Adipose tissue (tissue), 3 donors: ENCODE results near the gene LGSN. TPM values are rescaled to one million over a fixed set of nuclear protein-coding genes. Genes with fewer than 3 reads are reported as not detected.
"Not testable (repeated sequence)": the region's sequence is repeated elsewhere in the genome, so short reads cannot be mapped to it uniquely, and the experiment has no call there.

Experiments
- H3K27ac ChIP-seq: one replicate; pipeline ENCODE4 v1.5.1; 2013; ENCODE audit warnings: low read depth, low read length
- WGBS, 3 donors: extraction: QIAGEN DNeasy Blood & Tissue Kit; methylation state at CpG; one replicate each; pipeline ENCODE4 v1.1.7; 2013; 5-methylcytosine and 5-hydroxymethylcytosine counted together
- polyA plus RNA-seq, 3 donors: library from polyadenylated mRNA; stranded (reverse); fragments of 200-250 nt; gene quantifications; one replicate each; pipeline ENCODE4 v1.2.3, GENCODE V29; 2013
- donor health status: healthy with polysubstance abuse.
- donor health status: Bipolar disorder and iron deficiency.
- donor health status: healthy.

Gene LGSN
- polyA plus RNA-seq, 3 donors: 0.01 TPM; not detected in 2

DNA sequence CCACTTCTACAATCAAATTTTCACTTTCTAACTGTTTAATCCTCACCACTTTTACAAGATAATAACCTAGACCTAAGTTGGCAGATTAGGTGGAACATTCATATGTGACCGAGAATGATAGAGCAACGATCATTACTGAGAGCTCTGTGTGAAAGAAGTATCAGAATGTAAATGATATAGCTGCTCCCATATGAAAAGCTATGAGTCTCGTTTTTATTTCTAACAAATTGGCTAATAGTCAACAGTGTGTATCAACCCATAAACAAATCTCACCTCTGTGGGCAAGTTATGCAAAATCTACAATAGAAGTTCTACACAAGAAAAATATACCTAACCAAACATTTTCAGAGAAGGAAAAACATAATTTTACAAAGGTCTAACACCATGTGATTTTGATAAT is 3.7 kb downstream of the LGSN start:
- 76 to 81% (median 77%) methylated on average over 3 of the region's 3 CpGs for WGBS, 3 donors
- no peak overlapping the region for H3K27ac ChIP-seq

GRCh38 chr6:63313111-63313510 is 6.7 kb downstream of the LGSN start:
- no peak overlapping the region for H3K27ac ChIP-seq
- 89 to 94% (median 92%) methylated on average over 2 of the region's 2 CpGs for WGBS, 3 donors

DNA sequence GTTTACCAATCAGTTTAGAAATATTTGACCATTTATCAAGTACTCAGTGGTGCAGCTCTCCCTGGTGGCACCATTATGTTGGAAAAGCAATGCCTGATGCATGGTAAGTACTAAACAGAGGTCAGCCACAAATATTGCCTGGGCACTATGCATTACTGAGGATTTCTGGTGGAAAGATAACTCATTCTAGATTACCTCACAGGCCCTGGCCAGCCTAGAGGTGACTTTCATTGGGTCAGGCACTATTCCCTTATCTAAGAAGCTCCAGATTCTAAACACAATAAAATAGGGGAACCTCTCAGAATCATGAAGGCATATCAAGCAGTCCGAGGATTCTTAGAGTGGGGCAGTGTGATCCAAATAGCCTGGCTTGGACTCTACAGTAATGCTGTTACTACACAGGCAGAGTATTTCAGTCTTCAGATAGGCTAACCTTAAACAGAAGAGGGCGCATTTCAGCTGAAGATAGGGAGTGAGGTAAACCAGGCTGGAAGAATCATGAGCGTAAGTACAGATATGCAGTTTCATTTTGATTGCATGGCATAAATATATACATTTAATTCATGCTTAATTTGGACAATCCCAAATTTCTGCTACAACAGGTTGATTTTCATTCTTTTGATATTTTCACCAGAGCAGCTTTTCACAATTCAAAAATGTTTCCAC is 12.1 kb downstream of the LGSN start:
- WGBS, 3 donors: 51 to 88% (median 61%) methylated on average over 3 of the region's 3 CpGs
- H3K27ac ChIP-seq: no peak overlapping the region

DNA sequence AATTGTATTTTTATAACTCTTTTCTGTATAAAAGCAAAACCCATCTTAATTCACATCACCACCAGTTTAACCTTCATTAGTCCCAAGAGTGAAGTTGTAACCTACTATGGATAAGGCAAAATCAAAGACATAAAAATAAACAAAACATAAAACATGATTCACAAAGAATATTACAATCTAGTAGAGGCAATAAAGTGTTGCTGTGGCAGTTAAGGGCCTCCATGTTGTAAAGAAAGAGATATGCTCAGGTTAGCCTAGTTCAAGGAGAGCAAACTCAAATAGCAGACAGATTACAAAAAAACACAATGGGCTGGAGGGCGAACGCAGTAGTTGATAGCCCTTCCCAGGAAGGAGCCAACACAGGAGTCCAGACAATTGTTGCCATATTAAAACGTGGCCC is 13.4 kb downstream of the LGSN start:
- WGBS, 3 donors: 50 to 88% (median 77%) methylated on average over 3 of the region's 3 CpGs
- H3K27ac ChIP-seq: no peak overlapping the region

GRCh38 chr6:63305277-63305676 is 14.5 kb downstream of the LGSN start:
- H3K27ac ChIP-seq: no peak overlapping the region
- 66 to 78% (median 70%) methylated on average over 2 of the region's 2 CpGs for WGBS, 3 donors

GRCh38 chr6:63303476-63303875 is 16.3 kb downstream of the LGSN start:
- H3K27ac ChIP-seq: no peak overlapping the region

DNA sequence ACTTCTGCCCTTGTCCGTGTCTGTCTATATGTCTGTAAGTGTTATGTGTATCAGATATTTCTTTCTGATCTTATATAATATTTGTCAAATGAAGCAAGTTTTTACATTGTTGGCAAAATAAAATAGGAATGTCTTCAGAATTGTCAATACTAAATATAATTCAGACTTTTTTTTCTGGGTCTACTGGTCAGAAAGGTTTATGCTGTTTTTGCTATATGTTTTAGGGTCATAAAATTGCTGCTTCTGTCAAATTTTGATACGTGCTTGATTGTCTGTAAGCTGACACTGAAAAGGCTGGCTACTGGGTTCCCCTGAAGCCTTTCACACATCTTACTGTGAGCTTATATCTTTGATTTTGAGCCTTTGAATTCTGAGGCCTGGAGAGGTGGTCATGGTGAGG is 20.1 kb downstream of the LGSN start:
- H3K27ac ChIP-seq: no peak overlapping the region
- 88 to 94% (median 88%) methylated on average over 2 of the region's 2 CpGs for WGBS, 3 donors

DNA sequence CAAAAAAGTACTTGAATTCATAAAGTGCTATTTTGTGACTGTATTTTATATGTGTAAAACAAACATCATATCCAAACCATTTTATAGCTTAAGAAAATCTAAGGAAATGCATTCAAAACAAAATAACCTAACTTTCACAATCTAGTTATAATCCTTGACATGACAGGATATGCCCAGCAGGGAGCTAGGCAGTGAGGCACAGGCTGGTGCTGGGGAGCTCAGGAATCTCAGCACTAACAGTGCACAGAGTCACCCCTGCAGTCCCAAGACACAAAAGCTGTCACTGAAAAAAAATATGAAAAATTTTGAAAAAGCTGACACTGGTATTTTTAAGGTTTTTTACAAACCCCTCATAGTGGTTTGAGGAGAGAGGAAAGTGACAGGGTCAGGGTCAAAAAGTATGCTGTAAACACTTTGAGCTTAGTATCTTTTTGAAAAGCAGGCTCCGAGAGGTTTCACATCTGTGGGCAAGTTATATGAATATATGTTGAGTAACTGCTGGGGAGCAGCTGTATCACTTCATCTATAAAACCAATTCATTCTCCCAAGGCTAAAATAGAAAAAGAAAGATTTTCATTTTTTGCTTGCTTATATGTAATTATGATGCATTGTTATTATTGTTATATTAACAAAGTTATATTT is 24.1 kb downstream of the LGSN start:
- 51 to 64% (median 63%) methylated on average over 1 of the region's 1 CpG for WGBS, 3 donors

DNA sequence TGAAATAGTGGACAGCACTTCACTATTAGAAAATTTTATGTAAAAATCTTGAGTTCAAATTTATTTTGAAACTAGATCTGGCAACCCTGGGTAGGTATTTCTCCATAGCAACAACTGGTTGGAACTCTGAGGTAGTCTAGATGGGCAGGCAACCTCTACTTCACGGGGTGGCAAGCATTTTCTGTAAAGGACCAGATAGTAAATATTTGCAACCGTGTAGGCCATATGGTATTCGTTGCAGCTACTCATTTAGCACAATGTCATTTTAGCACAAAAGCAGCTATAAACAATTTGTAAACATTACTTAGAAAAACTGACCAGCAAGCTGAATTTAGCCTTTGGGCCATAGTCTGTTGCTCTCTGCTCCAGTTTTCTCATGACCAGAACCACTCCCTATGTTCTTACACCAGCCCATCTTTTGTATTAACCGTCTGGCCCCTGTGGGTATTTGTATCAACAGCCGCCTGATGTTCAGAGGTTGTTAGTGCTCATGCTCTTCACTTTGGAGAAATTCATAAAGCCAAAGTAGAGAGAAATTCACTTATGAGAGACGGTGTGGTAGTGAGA is 29.2 kb downstream of the LGSN start:
- 78 to 88% (median 84%) methylated on average over 6 of the region's 6 CpGs for WGBS, 3 donors
- H3K27ac ChIP-seq: no peak overlapping the region

More for the DNA sequence above, 24.1 kb downstream of the LGSN start:
- no peak overlapping the region for H3K27ac ChIP-seq

- H3K27ac ChIP-seq: no peak overlapping the region
- WGBS, 3 donors: 88 to 92% (median 89%) methylated on average over 4 of the region's 4 CpGs
These were observed 30.4 kb downstream of the LGSN start for GRCh38 chr6:63289269-63289872.

GRCh38 chr6:63280639-63281180 is 39.1 kb downstream of the LGSN start:
- no peak overlapping the region for H3K27ac ChIP-seq
- WGBS, 3 donors: 60 to 75% (median 74%) methylated on average over 3 of the region's 3 CpGs

DNA sequence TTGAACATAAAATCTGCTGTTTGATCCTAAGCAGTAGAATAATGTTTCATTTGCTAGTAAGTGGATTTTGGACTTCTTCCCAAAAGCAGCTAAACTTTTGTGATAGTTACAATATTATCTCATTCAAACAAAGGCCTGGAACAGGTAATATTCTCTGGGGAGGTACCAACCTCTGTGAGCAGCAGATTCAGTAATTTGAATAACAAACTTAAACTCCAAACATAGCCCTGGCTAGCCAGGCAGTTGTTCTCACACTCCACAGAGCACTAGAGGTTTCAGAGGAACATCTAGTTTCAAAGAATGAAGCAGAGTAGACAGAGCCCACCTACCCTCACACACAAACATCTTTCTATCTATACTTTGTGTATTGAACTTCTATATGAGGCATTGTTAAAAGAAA is 40.9 kb downstream of the LGSN start:
- H3K27ac ChIP-seq: no peak overlapping the region

DNA sequence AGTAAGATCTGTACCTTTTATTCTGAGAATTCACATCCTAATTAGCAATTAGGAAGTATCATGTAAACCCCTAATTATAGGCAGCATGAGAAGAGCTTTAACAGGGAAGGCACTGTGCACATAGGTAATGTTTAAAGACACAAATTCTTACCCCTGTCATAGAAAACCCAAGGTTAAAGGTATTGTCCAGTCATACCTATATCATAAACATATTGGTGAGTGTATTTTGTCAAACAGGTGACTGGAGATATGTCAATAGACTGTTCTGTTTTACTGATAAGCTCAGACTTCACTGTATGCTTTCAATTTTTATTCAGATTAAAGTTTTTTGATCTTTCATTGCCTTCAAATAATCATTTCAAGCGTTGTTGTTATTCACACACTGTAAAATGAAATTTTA is 43.8 kb downstream of the LGSN start:
- WGBS, 3 donors: 19 to 69% (median 66%) methylated on average over 1 of the region's 1 CpG
- H3K27ac ChIP-seq: no peak overlapping the region

DNA sequence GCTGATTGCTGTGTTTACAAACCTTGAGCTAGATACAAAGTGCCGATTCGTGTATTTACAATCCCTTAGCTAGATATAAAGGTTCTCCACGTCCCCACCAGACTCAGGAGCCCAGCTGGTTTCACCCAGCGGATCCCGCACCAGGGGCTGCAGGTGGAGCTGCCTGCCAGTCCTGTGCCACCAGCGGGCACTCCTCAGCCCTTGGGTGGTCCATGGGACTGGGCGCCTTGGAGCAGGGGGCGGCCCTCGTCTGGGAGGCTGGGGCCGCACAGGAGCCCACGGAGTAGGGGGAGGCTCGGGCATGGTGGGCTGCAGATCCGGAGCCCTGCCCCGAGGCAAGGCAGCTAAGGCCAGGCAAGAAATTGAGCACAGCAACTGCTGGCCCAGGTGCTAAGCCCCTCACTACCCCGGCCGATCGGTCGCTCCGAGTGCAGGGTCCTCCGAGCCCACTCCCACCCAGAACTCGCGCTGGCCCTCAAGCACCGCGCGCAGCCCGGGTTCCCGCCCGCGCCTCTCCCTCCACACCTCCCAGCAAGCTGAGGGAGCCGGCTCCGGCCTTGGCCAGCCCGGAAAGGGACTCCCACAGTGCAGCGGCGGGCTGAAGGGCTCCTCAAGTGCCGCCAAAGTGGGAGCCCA is 44.9 kb downstream of the LGSN start:
- H3K27ac ChIP-seq: not testable (repeated sequence)
- 92 to 94% (median 94%) methylated on average over 28 to 35 of the region's 35 CpGs for WGBS, 3 donors

DNA sequence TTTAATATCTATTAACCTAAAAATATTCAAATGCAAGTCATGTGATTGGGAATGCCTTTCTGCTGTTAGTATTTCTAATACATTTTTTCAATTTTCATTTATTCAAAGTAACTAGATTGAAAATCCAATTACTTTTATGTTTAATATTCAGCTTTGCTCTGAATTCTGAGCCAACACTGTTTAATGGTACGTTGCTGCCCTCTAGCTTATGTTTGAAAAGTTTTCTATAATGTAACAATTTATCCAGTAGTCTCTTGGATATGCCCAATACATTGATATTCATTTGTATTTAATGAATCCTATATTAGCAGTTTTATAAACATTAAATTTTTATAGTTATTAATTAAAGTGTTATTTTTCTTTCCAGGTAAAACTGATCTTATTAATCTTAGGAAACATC is 47.4 kb downstream of the LGSN start:
- 3 to 5% (median 5%) methylated on average over 1 of the region's 1 CpG for WGBS, 3 donors

DNA sequence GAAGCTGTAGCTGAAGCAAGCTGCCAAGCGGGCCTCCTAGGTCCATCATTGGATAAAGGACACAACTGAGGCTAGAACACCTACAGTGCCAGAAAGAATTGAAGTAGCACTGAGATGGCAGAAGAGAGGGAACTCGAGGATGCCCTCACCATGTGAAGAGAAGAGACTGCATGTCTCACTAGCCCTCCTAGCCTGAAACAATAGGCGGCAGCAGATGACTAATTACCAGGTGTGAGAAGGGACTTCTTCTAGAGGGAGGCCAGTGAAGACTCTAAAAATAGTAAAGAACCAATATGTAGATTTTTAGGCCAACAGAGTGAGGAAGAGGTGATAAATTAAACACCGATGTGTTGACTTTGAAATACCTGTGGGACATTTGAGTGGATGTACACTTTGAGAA is 50.3 kb downstream of the LGSN start:
- 64 to 77% (median 70%) methylated on average over 4 of the region's 4 CpGs for WGBS, 3 donors
- no peak overlapping the region for H3K27ac ChIP-seq

More for the DNA sequence above, 47.4 kb downstream of the LGSN start:
- no peak overlapping the region for H3K27ac ChIP-seq

GRCh38 chr6:63268574-63268973 is 51.2 kb downstream of the LGSN start:
- WGBS, 3 donors: 74 to 78% (median 76%) methylated on average over 2 of the region's 2 CpGs
- H3K27ac ChIP-seq: no peak overlapping the region

DNA sequence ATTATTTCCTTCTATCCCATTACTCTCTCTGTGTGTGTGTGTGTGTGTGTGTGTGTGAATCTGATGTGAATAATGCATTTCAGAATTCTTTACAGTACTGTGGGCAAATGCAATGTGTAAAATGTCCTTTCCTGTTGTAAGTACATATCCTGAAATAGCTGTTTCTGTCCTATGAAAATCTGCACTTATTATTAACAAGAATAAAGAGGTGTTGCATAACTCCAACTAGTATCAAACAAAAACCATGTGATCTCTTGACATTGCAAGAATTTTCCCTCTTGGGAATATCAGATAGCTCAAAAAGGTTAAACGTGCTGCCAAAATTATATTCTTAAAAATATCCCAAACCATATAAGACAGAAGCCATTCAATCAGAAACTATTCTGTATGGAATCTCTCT is 52.0 kb downstream of the LGSN start:
- 30 to 55% (median 43%) methylated on average over 1 of the region's 1 CpG for WGBS, 3 donors
- H3K27ac ChIP-seq: no peak overlapping the region

- H3K27ac ChIP-seq: no peak overlapping the region
- WGBS, 3 donors: 69 to 72% (median 72%) methylated on average over 4 of the region's 4 CpGs
These were observed 52.7 kb downstream of the LGSN start for GRCh38 chr6:63267046-63267445.
